Colon (tissue), 2 donors: ENCODE results near the gene LECT2.

Source experiments
- FAIRE-seq: peaks from 2 replicates; lab custom pipeline; 2012; peaks lifted over from hg19 to GRCh38; lab: Jason Lieb, UNC
- donor health status: control.
- donor health status: control.

LECT2 gene

DNA sequence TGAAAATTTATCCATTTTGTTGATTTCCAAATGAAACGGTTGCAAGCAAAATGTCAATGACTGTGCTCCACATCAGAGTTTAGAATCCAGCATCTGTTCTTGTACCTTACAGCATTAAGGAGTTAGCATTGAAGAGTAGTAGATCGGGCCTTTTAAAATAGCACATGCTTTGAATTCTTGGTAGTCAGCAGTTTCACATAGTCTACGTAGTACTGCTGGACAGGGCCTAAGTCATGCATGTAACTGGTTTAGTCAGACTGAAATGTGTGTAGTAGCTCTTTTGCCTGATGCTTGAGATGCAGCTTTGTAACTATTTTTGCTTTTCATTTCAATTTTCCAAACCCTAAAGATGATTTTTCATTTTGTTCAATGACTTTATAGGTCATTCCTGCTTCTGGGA lies 19.8 kb downstream of the LECT2 start:
- FAIRE-seq: no peak

DNA sequence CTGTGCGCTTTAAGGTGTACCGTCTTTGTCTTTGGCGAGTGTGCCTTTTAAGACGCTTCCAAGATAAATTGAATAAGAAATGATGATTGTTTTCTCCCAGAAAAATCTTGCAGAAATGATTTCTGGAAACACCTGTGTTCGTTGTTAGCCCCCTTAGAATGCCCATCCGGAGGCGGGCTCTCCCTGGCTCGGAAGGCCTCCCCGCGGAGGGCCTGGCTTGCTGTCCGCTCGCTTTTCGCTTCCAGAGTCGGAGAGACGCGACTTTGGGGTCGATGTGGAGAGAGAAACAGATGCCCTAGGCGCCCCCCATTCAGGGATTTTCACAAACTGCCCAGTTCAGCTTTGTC lies 23.9 kb downstream of the LECT2 start:
- no peak for FAIRE-seq

DNA sequence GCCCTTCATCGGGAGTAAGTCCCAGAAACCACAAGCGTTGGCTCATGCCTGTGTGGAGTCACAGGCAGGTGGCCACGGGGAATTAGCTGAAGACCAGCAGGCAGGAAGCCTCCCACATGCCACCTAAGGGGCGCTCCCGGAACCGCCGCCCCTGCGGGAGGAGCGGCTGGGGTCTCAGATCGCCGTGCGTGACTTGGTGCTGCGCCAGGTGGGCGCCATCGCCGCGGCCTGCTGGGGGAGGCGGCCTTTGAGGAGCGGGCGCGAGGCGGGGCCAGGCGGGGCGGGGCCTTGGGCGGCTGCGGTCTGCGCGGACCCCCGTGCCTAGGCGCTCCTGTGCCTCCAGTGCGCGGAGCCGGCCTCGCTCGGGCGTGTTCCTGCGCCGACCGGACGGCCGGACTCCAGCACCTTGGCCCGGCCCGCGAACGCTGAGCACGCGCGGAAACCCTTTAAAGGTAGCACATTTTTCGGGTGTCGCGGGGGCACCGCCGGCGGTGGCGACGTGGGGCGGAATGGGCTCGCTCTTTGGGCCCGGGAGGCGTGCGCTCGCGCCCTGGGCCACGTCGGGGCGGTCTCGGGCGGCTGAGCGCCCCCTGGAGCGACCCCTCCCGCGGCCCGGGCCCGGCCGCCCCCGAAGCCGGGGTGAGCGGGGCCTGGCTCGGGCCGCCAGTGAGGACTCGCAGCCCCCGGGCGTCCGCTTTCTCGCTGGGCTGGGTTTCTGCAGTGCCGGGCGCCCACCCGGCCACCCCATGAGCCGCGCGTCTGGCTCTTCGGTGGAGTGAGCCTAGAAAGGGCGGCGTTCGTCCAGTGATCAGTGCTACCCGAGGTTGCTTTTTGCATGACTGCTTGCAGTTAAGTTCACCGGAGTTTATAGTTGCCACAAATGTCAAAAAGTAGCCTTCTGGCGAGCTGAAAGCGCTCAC lies 24.5 kb downstream of the LECT2 start:
- no peak for FAIRE-seq

DNA sequence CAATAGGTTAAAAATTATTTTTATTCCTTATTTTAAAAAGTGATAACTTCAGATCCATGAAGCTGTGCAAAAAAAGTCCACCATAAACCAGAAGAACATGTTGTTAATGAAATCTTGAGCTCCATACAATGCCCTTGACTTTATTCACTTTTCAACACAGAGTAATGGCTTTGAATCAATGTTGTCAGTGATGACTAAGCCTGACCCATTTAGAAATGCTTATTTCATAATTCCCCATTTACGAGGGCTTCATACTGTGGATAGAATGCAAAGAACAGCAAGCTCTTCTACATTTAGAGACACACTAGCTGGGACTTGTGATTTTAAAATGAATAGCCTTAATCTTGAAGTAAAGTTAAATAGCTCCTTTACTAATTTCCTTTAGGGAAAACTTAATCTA lies 33.4 kb downstream of the LECT2 start:
- no peak for FAIRE-seq

DNA sequence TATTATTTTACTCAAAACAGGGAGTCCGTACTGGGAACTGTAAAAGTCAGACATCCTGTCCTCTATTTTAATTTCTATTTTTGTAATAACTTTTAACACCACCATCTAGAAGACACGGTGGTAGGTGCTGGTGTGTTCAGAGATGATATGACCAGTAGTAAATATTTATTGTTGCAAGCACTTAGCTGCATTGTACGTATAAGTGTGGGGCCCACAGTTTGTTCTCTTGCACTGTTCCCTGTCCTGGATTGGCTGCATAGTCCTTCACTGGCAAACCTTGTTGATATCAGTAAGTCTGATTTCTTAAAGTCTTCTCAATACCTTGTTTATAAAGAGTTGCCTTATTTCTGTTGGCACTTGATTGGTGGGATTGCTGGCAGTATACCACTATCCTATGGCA lies 34.6 kb downstream of the LECT2 start:
- FAIRE-seq: no peak

DNA sequence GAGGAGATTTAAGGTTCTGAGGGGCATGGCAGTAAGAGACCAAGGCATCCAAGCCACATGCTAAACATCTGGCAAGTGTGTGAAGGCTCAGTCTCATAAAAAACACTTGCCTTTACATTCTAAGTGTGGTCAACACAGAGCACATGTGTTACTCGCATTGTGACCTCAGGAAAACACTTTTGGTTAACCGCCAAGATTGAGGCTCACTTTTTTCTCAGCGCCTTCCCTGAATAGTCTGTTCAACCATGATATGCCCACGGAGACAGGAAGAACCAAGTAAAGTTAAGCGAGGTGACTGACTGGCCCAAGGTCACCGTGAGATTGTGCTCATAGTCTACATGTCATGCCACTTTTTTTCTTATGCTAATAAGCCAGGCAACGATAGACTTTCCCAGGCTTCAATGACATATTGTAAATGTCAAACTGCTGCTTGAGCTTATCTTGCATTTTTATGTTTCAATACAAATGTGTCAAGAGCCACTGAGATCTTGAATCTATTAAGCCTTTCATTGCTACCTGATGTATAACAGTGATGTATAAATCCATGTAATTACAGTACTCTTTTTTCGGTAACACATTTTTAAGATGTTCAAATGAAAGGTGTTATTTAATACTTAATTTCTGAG lies 38.0 kb downstream of the LECT2 start:
- FAIRE-seq: no peak

DNA sequence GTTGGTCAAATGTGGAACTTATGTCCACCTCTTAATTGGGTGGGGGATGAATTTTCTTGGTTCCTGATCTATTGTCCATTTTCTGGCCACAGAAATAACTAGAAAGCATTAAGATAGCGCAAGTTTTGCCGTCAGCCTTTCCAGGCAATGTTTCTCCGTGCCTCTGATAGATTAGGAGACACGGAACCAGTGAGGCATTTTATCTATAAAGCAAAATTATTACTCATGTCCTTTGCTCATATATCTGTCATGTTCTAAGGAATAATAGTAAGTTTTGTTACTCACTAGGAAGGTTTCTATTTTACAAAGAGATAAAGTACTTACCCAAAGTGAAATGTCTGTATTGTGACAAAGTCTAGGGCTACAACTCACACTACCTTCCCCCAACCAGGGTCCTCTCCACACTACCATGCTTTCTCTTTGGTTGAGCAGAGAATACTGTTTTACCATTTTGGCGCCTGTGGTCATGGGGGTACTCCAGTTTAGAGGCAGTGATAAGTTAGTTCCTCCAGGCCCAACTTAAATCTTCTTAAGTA lies 39.2 kb downstream of the LECT2 start:
- no peak for FAIRE-seq

DNA sequence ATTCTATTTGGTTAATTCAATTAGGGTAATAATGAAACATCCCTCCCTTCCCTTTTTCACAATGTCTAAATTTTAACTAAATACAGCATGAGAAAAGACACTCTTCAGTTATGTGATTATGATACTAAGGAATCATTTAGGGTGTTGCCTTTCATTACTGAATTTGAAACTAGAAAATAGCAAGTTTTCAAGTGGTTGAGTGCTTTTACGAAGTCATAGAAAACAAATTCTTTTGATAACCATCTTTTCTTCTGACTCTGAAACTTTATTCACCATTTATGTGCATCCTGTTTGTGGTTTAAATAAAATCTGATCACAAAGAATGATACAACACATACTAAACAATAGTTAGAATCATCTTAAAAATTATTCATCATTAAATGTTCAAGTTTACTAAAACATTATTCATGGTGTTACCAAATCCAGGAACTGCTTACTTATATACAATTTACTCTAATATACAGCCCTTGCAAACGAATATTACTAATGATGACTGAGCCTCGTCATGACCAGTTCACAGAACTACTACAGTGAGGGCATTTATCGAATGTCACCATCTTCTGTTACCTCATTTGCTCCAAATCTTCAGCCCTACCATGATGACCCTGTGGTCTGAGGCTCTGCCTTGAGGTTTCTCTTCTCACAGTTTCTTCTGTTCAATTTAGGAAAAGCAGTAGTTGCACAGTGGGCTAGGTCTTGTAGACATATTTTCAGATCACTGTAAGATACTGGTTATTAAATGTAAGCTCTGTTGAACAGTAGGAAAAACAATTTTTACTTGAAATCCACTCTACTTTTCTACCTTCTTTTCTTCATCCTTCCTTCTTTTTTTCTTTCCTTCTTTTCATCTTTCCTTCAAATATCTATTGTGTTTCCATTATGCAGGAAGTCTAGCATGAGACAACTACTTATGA lies 40.8 kb downstream of the LECT2 start:
- FAIRE-seq: no peak

DNA sequence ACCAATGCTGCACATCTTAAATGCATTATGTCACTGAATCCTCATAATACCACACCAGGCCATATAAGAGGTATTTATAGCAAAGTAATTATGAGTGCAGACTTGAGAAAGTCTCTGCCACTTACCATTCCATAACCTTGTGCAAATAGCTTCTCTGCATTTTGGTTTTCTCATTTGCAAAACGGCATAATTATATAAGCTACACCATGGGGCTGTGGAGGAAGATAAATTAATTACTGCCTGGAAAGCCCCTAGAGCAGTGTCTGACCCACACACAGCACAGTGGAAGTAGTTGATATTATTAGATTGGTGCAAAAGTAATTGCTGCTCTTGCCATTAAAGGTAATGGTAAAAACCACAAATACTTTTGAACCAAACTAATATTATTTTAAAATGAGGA lies 49.6 kb downstream of the LECT2 start:
- no peak for FAIRE-seq

DNA sequence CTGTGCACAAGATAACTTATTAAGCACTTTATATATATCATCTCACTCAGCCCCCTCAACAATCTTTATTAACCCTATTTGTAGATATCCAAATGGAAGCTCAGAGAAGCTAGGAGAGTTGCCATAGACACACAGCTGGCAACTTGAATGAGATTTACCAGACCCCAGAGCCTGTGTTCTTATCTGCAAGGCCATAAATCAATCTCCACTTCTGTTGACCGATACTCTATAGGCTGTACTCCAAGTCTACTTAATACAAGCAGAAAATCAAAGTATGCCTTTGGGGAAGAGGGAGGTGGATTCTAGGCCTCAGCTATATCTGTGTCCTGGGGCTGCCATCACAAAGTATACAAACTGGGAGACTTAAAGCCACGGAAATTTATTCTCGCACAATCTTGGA lies 53.1 kb downstream of the LECT2 start:
- no peak for FAIRE-seq

DNA sequence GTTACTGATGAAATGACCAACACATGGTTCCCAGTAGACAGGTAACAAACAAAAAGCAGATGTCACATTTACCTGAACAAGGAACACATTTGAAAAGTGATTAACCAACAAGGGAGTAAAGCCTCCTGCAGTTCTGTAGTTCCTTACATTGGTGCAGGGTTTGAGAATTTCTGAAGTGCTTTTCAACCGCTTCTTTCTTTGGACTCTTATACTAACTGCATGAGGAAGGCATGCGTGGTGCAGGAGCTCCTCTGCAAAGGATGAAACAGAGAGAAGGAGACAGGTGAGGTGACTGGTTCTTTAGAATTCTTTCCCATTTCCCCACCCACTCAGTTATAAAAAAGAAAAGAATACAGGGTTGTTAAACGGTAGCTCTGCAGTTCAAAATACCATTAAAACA lies 54.5 kb downstream of the LECT2 start:
- FAIRE-seq: no peak

DNA sequence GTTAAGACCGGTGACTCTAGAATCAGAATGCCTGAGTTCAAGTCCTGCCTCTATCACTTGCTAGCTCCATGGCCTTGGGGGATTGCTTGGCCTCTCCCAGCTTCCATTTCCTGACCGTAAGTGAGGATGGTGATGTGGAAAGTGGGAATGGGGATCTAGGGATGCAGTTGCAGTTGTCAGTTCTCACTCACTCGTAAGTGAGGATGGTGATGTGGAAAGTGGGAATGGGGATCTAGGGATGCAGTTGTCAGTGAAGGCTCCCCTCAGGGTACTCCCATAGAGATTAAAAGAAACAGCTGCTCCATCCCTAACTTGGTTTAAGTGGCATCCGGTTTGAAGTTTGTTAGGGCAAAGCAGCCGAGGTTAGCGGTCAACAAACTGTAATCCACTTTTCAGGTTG lies 56.1 kb downstream of the LECT2 start:
- no peak for FAIRE-seq
